ENCODE results near the gene TMEM154.

The TMEM154 gene

GRCh38 chr4:152691761-152692160 lies 12.0 kb upstream of the TMEM154 start (continued):
- TF ChIP-seq PRDM2 (tag by site-specific recombination; IDR thresholded peaks at IDR 0.05; ENCODE audit: borderline replicate concordance) (no peak), OSR2 (tag by site-specific recombination; IDR thresholded peaks at IDR 0.05) (no peak), ZNF792 (tag by site-specific recombination; IDR thresholded peaks at IDR 0.05) (no peak), TCF7L2 (IDR thresholded peaks at IDR 0.05; ENCODE audit: borderline replicate concordance, low read depth, low read length) (peak; percentile 61; the same call in 1 of the 2 replicates), ZNF529 (tag by site-specific recombination; IDR thresholded peaks at IDR 0.05; ENCODE audit: insufficient replicate concordance) (no peak), ZNF555 (tag by site-specific recombination; conservative IDR thresholded peaks at IDR 0.05) (no peak)

GRCh38 chr4:152690706-152691651 lies 11.2 kb upstream of the TMEM154 start:
- ChIA-PET CTCF (no interaction called here), POLR2A (no interaction called here)
- Histone ChIP-seq H3K9me3 (ENCODE audit: control insufficient read depth, insufficient read depth, low read depth, low read length) (no peaks in the 10 kb centered on the region), H3K36me3 (ENCODE audit: control insufficient read depth in 2 of 2, insufficient read depth in 1 of 2, low read length in 2 of 2) (no peaks in the 10 kb centered on the region), H3K4me3 (ENCODE audit: low read depth, low read length) (no peak overlapping the region), H3K4me1 (ENCODE audit: control insufficient read depth, insufficient read depth, low read length) (no peaks in the 10 kb centered on the region), H3K27ac (ENCODE audit: extremely low read depth, low read depth, low read length) (no peak overlapping the region)
- no peak for TF ChIP-seq YY1 (tag by site-specific recombination; IDR thresholded peaks at IDR 0.05)
- no peak for TF ChIP-seq ZBTB48 (tag by site-specific recombination; IDR thresholded peaks at IDR 0.05)
- TF ChIP-seq ATF2 (tag by site-specific recombination; IDR thresholded peaks at IDR 0.05; ENCODE audit: low read depth): no peak
- TF ChIP-seq ZNF18 (tag by site-specific recombination; IDR thresholded peaks at IDR 0.05): no peak
- no peak for TF ChIP-seq GFI1B (tag by site-specific recombination; IDR thresholded peaks at IDR 0.05)
- no peak for TF ChIP-seq GLI4 (tag by site-specific recombination; IDR thresholded peaks at IDR 0.05)
- TF ChIP-seq ZNF558 (tag by site-specific recombination; IDR thresholded peaks at IDR 0.05): no peak
- TF ChIP-seq ZSCAN23 (tag by site-specific recombination; IDR thresholded peaks at IDR 0.05): no peak
- no peak for TF ChIP-seq ZNF645 (tag by site-specific recombination; IDR thresholded peaks at IDR 0.05)
- no peak for TF ChIP-seq ZNF146 (tag by site-specific recombination; IDR thresholded peaks at IDR 0.05)
- no peak for TF ChIP-seq SP7 (tag by site-specific recombination; IDR thresholded peaks at IDR 0.05)
- TF ChIP-seq ZNF791 (tag by site-specific recombination; IDR thresholded peaks at IDR 0.05): no peak
- no peak for TF ChIP-seq ZNF138 (tag by site-specific recombination; IDR thresholded peaks at IDR 0.05; ENCODE audit: borderline replicate concordance)
- no peak for TF ChIP-seq ZNF747 (tag by site-specific recombination; IDR thresholded peaks at IDR 0.05)
- TF ChIP-seq ZBTB26 (tag by site-specific recombination; optimal IDR thresholded peaks at IDR 0.05): no peak
- TF ChIP-seq MZF1 (tag by site-specific recombination; IDR thresholded peaks at IDR 0.05; ENCODE audit: borderline replicate concordance): no peak
- TF ChIP-seq ZNF10 (tag by site-specific recombination; IDR thresholded peaks at IDR 0.05): no peak
